ENCODE measurements around the gene FKBP1A.

Gene FKBP1A

DNA sequence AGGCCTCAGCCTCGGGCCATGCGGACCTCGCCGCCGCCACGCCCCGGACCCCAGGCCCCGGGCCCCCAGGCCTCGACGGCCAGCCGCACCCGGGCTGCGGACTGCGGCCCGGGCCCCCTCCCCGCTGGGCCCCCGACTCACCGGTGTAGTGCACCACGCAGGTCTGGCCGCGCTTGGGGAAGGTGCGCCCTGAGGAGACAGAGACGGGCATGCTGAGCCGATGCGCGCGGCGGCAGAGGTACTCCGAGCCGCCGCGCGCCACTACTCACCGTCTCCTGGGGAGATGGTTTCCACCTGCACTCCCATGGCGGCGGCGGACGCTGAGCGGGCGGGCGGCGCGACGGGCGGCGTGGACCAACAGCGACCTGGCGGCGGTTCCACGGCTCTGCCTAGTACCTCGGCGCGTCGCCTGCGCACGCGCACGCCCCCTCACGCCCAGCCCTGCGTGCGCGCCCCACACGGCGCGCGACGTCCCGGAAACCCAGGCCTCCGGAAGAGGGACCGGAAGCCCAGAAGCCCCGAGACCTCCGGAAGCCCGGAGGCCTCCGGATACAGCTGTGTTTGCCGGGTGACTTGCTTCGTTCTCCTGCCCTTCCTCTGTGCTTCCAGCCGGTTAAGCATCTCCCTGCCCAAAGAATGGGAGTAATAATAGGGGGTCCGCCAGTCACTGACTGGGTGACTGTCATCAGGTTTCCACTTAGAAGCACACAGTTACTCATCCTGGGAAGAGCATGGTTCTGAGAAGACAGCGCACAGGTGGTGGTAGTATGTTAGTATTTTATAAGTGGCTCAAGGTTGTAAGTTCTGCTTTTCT lies at the start of gene FKBP1A:
FKBP1A (minus strand) TSS at position 362 of the 814 bp plus-strand sequence; CDS start at position 306, 56 bp downstream.
- DNase-seq (ENCODE audit: low read depth in 2 of 2): peak; percentile 70 to 77

DNA sequence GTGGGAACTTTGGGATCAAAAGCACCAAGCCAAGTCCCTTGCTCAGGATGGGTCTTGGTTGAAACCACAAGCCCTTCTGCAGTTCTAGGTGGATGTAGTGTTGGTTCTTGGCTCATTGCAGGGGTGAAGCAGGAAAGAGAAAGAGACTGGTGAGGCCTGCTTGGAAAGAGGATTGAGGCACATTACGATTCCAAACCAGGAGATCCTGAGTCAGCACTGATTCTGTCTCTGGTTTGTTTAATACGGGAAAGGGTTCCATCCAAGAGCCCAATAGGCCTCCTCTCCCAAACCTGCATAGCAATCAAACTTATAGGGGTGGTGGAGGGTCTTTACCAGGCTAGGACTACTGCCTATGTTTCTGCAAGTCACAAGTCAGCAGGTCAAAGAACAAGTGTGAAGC lies 49.5 kb upstream of the FKBP1A start:
- no peak for DNase-seq (ENCODE audit: low read depth in 2 of 2)

DNA sequence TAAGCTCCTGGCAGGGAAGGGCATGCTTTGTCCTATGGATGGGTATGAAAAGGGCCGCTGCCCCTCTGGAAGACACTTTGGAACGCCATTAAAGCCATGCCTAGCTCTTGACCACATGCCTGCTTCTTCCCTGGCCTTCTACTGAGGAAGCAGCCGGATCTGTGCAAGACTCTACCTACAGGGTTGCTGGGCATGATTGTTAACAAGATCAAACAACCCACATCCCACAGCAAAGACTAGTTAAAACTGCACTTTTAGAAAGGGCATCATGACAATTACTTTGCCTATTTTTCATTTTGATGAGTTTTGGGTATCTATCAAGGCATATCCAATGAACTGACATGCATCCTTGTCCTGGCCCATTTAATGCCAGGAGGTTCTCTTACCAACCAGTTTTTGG lies 48.3 kb upstream of the FKBP1A start:
- no peak for DNase-seq (ENCODE audit: low read depth in 2 of 2)

DNA sequence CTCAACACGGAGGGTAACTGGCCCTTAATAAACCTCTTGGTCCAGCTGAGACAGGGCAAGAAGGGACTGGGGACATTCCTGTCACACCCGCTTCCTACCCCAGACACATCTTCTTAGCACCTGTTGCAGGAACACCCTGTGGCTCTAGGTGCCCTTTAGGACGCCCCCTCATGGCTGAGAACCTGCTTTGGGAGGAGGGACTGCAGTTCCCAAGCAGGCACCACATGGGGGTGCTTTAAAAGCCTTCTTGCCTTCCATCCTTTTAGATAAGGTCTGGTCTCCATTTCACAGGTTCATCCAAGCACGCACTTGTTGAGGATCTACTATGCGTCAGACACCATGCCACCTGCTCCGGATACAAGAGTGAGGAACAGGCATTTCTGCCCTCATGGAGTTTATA lies 47.2 kb upstream of the FKBP1A start:
- DNase-seq (ENCODE audit: low read depth in 2 of 2): no peak

DNA sequence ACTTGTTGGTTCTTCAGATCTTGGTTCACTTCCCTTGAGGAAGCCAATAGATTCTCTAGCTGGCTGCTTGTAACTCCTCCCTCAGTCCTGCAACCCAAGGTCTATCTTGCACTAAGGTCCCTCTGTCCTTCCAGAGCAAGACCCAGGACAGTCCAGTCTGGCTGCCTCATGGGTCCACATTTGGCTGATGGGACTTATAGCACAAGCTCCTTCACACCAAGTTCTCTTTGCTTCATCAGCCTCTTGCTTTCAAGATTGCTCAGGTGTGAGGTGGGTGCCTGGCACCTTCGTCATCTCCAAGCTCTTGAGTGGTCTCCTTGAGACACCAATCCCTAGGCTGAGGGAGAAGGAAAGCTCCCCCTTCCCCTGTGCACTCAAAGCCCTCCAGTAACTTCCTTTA lies 45.5 kb upstream of the FKBP1A start:
- no peak for DNase-seq (ENCODE audit: low read depth in 2 of 2)

DNA sequence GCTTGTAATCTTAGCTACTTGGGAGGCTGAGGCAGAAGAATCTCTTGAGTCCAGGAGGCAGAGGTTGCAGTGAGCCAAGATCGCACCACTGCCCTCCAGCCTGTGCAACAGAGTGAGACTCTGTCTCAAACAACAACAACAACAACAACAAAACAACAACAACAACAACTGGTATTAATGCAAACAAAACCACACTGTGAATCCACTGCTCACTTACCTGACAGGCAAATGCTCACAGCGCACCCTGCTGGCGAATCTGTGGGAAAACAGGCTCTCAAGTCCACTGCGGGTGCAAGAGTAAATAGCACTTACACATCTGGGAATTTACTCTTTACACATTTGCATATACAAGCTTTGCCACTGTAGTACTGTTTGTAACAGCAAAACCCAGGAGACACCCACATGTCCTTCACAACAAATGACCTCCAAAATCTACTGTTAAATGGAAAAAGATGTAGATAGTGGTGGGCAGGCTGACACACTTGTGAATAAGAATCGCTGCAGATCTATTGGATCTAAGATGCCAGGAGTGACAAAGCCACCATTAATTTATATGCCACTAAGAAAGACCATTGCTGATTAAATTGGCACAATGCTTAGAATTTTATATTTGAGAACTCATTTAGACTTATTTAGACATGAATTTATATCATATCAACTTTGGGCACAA lies 44.5 kb upstream of the FKBP1A start:
- DNase-seq (ENCODE audit: low read depth in 2 of 2): peak; percentile 38 to 40

DNA sequence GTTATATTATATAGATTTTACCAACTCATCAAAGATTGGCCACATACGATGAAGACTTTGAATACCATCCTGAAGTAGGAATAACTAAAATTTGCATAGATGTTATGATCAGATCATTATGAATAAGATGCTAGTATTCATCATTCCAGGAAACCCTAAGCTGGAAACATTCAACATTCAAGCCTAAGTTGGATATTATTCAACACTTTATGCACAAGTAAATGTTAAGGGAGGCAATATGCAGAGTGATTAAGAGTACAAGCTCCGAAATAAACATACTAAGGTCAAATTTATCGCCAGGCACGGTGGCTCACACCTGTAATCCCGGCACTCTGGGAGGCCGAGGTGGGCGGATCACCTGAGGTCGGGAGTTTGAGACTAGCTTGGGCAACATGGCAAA lies 43.4 kb upstream of the FKBP1A start:
- DNase-seq (ENCODE audit: low read depth in 2 of 2): no peak

DNA sequence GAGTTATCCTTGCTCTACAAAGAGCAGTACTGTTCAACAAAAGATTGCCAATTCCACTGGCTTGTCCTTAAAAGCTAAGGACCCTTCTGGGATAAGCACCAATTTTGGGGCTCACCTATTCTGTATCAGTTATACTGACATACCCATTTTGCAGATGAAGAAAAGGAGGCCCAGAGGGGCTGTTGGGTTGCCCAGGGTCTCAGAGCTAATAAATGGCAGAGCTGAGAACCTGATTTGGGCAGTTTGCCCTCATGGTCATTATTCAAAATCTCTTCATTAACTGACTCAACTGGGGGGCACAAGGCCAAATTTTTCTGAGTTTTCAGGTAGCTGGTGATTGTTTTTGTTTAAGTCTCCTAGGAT lies 42.5 kb upstream of the FKBP1A start:
- DNase-seq (ENCODE audit: low read depth in 2 of 2): no peak

DNA sequence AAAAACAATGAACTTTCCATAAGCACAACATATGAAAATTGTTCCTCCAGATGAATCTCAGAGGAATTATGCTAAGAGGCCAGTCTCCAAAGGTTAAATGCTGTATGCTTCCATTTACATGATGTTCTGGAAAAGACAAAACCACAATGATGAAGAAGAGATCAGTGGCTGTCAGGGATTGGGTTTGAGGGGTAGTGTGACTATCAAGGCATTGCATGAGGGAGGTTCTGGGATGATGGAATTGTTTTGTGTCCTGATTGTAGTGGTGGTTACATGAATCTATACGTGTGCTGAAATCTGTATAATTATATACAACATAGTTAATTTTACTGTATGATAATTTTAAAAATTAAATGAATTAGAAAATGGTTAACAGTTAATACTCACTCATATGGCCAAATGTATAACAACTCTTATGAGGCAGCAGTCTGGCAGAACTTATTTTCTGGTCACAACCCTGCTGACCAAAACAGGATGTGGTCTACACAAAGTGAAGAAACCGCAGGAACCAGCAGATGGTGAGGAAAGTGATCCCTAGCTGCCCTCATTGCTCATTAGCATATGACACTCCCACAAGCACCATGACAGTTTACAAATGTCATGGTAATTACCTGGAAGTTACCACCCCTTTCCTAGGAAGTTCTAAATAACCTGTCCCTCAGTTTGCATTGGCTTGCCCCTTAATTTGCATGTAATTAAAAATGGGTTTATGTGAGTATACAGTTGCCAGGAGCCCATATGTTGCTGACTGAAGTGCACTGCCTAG lies 41.9 kb upstream of the FKBP1A start:
- DNase-seq (ENCODE audit: low read depth in 2 of 2): peak in 1 of 2 experiments; percentile 31

DNA sequence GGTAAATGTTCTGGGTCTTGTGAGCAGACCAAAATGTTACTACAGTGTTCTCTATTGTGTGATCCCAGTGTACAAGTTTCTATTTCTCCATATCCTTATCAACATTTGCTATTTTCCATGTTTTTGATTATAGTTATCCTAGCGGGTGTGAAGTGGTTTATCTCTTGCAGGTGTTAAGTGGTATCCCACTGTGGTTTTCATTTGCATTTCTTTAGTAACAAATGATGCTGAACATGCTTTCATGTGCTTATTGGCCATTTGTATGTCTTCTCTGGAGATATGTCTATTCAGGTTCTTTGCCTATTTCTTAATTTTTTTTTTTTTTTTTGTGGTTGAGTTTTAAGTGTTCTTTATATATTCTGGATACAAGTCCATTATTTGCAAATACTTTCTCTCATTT lies 38.3 kb upstream of the FKBP1A start:
- no peak for DNase-seq (ENCODE audit: low read depth in 2 of 2)

DNA sequence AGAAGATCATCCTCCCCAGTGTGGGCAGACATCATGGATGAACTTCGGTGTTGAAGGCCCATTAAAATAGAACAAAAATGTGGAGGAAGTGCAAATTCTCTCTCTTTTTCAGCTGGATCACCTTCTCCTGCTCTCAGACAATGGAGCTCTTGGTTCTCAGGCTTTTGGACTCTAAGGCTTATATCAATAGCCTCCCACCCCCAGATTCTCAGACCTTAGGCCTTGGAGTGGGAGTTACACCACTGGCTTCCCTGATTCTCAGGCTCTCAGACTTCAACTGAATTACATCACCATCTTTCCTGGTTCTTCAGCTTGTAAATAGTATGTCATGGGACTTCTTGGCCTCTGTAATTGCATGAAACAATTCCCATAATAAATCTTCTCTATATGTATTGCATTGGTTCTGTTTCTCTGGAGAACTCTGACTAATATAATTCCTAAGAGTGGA lies 37.2 kb upstream of the FKBP1A start:
- DNase-seq (ENCODE audit: low read depth in 2 of 2): peak; percentile 31 to 37

DNA sequence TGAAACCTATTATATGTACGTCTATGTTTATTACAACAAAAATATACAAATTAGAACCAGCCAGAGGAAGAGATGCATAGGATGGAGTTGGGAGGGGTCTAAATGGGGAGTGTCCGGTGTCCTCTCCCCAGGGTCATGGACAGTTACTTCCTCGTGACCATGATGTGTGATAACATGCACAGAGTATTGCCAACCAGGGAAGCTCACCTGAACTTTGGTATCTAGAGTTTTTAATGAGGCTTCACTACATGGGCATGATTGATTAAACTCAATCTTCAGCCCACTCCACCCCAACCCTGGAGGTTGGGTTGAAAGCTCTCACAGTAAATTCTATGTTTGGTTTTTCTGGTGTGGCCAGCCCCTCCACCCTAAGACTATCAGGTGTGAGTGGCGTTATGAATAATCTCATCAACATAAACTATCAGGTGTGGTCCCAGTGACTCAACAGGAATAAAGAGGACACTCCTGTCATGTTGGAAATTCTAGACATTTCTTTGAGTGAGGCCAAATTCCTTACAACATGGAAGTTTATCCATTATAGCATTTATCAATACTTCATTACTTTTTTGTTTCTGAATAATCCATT lies 36.4 kb upstream of the FKBP1A start:
- DNase-seq (ENCODE audit: low read depth in 2 of 2): no peak

DNA sequence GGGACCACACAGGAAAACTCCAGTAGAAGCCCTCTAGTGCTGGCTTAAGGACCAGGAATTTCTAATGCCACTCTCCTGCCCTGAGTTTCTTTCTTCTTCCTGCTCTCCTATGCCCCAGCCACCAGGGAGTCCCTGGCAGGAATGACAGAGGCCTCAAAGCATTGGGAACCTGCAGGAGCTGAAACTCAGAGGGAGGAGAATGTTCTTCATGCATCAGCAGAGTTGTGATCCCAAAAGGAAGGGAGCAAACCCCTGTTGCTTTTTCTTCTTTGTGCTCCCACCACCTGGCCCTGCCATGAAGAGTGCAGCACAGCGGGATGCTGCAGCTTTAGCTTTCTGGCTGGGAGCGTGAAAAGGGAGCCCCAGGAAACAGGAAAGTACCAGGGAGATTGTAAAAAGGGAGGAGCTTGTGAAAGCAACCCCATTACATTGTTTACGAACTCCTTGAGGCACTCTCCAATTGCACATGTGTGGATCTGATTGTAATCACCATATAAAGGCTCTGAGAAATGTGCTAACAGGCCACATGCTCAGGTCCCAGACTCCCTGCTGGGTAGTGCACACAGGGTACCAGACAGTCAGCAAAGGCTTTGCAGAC lies 34.7 kb upstream of the FKBP1A start:
- no peak for DNase-seq (ENCODE audit: low read depth in 2 of 2)

DNA sequence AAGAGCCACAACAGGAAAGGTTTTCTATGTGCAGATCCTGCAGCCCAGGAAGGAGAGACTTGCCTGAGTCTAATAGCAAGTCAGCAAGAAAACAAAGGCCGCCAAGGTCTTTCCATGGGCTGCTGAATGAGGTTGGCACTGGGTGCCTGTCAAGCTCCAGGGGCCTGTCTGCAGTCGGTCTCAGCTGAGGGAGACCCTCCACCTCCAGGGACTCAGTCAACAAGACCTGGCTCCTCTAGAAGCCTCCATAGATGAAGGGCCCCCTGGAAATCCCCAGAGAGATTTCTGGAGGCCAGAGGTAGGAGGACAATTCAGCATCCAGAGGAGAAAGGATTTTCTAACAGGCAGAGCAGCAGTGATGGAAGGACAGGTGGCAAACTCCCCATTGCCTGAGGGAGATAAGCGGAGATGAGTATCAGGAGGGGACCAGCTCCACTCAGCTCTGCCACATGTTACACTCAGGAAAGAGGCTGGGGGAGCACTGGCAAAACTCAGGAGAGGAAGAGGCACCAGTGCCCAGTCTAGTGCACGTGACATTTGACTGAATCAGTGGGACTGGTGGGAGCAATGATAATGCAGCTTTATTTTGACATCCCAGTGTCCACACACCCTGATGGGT lies 33.5 kb upstream of the FKBP1A start:
- no peak for DNase-seq (ENCODE audit: low read depth in 2 of 2)

DNA sequence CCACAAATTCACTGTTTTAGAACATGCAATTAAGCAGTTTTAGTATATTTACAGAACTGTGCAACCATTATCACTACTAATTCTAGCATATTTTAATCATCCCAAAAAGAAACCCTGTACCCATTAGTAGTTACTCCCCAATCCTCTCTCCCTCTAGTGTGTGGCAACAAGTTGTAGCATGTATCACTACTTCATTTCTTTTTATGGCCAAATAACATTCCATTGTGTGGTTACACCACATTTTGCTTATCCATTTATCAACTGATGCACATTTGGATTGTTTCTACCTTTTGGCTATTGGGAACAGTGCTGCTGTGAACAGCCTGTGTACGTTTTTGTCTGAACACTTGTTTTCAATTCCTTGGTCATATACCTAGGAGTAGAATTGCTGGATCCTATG lies 31.5 kb upstream of the FKBP1A start:
- DNase-seq (ENCODE audit: low read depth in 2 of 2): no peak

DNA sequence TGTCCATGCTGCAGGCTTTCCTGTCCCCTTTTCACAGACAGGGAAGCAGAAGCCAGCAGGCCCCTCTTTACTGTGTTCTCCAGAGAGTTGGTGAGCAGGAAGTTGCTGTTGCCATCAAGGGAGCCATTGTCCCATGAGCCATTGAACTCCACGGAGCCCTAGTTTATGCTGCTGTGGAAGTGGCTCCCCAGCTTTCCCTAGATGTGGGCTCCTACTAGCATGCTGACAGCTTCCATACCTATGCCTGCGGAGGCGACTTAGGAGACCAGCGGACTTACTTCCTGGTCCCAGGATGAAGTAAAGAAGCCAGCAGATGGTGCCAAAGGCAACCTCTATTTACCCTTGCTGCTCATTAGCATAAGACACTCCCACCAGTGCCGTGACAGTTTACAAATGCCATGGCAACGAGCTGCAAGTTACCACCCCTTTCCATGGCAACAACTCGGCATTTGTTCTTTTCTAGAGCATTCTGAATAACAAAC lies 30.8 kb upstream of the FKBP1A start:
- no peak for DNase-seq (ENCODE audit: low read depth in 2 of 2)

DNA sequence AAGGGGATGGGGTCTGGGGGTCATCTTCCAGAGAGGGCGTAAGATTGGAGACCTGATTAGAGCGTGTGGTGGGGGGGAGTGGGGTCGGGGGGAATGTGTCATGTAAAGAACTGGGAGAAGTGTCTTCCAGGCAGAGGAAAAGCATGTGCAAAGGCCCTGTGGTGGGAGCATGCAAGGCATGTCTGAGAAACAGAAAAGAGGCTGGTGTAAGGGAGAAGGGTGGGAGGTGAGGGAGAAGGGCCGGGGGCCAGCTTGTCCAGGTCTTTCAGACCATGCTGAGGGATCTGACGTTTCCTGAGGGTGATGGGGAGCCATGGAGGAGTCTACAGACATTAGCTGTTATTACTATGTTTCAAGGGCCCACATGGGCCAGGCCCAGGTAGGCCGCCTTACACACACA lies 30.4 kb upstream of the FKBP1A start:
- no peak for DNase-seq (ENCODE audit: low read depth in 2 of 2)

DNA sequence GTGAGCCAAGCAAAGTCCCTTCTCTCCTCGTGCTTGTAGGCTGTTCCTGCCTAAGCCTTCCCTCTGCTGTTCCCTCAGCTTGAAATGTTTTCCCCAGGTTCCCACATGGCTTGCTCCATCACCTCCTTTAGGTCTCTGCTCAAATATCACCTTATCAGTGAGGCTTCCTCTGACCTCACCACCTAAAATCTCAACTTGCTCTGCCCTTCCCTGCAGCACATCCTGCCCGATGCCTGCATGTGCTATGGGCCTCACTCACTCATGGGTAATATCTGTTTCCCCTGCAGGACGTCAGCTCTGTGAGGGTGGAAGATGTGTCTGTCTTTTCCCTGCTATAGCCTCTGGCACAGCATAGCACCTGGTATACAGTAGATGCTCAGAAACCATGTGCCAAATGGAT lies 29.9 kb upstream of the FKBP1A start:
- no peak for DNase-seq (ENCODE audit: low read depth in 2 of 2)

DNA sequence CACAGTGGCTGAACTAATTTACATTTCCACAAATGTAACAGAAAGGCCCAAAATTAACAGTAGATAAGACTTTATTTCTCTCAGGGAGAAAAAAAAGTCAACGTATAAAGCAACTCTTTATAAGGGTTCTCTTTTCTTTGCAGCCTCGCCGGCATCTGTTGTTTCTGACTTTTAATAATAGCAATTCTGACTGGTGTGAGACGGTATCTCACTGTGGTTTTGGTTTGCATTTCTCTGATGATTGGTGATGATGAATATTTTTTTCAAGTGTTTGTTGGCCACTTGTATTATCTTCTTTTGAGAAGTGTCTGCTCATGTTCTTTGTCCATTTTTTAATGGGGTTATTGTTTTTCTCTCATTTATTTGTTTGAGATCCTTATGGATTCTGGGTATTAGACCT lies 27.2 kb upstream of the FKBP1A start:
- DNase-seq (ENCODE audit: low read depth in 2 of 2): no peak

DNA sequence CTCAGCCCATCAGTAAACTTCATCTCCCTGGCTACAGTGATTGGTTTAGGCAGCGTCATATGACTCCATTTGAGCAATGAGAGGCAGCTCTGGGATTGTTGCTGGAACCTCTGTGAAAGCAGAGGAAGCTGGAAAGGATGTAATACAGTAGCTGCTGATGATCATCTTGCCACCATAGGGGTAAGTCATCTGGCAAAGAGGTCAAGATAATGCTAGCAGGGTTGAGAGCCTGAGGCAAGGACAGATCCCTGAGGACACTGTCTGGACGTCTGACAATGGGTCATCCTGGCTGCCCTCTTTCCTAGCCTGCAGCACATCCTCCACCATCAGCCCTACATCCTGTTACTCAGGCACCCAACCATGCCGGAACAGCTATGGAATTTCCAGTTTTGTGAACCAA lies 25.5 kb upstream of the FKBP1A start:
- no peak for DNase-seq (ENCODE audit: low read depth in 2 of 2)

DNA sequence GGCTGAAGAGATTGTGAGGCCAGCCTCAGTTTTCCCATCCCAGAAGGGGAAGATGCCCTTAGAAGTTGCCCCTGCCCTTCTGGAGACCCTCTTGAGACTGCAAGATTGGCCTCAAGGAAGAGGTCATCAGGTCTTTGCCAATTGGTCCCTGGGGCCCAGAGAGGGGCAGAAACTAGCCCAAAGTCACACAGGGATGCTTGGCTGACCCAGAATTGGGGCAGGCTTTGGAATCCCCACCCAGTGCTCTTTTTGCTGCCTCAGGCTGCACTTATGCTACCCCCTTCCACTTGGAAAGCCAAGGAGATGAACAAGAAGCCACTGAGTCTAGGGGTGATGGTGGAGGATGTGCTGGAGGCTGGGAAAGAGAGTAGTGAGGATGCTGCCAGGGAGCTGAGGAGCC lies 24.9 kb upstream of the FKBP1A start:
- no peak for DNase-seq (ENCODE audit: low read depth in 2 of 2)

Data from fibroblast of skin of left quadriceps (primary cell).